Endothelial cell (in vitro differentiated cells): ENCODE results near the gene KCNQ2. TPM values are rescaled to one million over a fixed set of nuclear protein-coding genes. Genes with fewer than 3 reads are reported as not detected.
A peak's percentile ranks its signal among the peaks of the same experiment; 100 is the strongest.

ENCODE experiments used
- DNase-seq: peaks from one replicate; pipeline ENCODE4 v3.0.0; 2021; ENCODE audit warnings: low spot score
- H3K27ac Mint-ChIP-seq: one replicate; pipeline ENCODE4 v1.8.0; 2021; ENCODE audit warnings: mixed read lengths, inconsistent platforms; ENCODE audit not compliant: unreplicated experiment
- H3K27me3 Mint-ChIP-seq: one replicate; pipeline ENCODE4 v1.8.0; 2021; ENCODE audit warnings: mild to moderate bottlenecking, moderate library complexity, mixed read lengths, inconsistent platforms; ENCODE audit not compliant: unreplicated experiment
- H3K36me3 Mint-ChIP-seq: one replicate; pipeline ENCODE4 v1.8.0; 2021; ENCODE audit warnings: mild to moderate bottlenecking, low read depth, mixed read lengths, inconsistent platforms; ENCODE audit not compliant: unreplicated experiment
- H3K4me1 Mint-ChIP-seq: one replicate; pipeline ENCODE4 v1.8.0; 2021; ENCODE audit warnings: mild to moderate bottlenecking, mixed read lengths, inconsistent platforms; ENCODE audit not compliant: unreplicated experiment
- H3K4me3 Mint-ChIP-seq: one replicate; pipeline ENCODE4 v1.8.0; 2021; ENCODE audit warnings: mild to moderate bottlenecking, mixed read lengths, inconsistent platforms; ENCODE audit not compliant: unreplicated experiment
- H3K9me3 Mint-ChIP-seq: one replicate; pipeline ENCODE4 v1.8.0; 2021; ENCODE audit warnings: mixed read lengths, inconsistent platforms; ENCODE audit not compliant: unreplicated experiment
- total RNA-seq: library from RNA; stranded (reverse); fragmentation: NEBNext Ultra II Directional; extraction: Animal tissue kit (Norgen Biotek cat#: 25700); gene quantifications from one replicate; pipeline ENCODE4 v1.2.1, GENCODE V29; 2021; ENCODE audit not compliant: unreplicated experiment
- TF ChIP-seq, protein P1 (sequence below): fragments of 200-600 bp; sonication (generic); IDR thresholded peaks from one replicate; pipeline ENCODE4 v1.5.0; 2021; ENCODE audit warnings: antibody characterized with exemption; ENCODE audit not compliant: unreplicated experiment

The KCNQ2 gene
- total RNA-seq, 1 donor from 2014 or later = 3.2 TPM

DNA sequence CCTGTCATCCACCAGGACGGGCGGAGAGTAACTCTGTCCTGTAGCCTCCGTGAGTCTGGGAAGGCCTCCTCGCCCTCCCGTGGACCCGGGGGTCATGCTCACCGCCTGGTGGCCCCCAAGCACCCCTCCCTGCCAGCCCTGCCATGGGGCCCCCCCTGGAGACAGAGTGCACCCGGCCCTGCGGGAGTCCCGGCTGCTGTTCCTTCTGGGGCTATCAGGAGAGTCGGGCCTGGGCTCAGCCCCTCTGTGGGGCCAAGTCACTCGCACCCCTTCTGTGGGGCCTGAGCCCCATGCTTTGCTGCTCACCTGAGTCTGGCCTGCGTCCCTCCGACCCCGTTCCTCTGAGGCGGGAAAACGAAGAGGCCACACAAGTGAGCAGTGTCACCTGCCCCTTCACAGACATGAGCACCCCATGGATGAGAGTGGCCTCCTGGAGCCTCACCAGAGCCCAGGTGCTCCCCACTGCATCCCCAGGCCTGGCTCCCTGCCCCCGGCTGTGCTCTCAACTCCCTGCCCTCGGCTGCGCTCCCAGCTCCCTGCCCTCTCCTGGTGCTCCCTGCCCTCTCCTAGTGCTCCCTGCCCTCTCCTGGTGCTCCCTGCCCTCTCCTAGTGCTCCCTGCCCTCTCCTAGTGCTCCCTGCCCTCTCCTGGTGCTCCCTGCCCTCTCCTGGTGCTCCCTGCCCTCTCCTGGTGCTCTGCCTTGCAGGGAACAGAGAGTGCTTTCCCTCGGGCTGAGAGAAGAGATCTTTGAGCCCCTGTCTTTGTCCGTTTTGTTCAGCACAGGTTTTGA, 106.7 kb downstream of the KCNQ2 start:
- Mint-ChIP-seq H3K4me1 (no peaks in the 10 kb centered on the region), H3K27ac (no peak overlapping the region), H3K9me3 (no peaks in the 10 kb centered on the region), H3K36me3 (no peaks in the 10 kb centered on the region), H3K27me3 (peaks cover 10% of the 10 kb centered on the region), H3K4me3 (no peak overlapping the region)
- DNase-seq = no peak
- TF ChIP-seq, protein P1, sequence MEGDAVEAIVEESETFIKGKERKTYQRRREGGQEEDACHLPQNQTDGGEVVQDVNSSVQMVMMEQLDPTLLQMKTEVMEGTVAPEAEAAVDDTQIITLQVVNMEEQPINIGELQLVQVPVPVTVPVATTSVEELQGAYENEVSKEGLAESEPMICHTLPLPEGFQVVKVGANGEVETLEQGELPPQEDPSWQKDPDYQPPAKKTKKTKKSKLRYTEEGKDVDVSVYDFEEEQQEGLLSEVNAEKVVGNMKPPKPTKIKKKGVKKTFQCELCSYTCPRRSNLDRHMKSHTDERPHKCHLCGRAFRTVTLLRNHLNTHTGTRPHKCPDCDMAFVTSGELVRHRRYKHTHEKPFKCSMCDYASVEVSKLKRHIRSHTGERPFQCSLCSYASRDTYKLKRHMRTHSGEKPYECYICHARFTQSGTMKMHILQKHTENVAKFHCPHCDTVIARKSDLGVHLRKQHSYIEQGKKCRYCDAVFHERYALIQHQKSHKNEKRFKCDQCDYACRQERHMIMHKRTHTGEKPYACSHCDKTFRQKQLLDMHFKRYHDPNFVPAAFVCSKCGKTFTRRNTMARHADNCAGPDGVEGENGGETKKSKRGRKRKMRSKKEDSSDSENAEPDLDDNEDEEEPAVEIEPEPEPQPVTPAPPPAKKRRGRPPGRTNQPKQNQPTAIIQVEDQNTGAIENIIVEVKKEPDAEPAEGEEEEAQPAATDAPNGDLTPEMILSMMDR = no peak

DNA sequence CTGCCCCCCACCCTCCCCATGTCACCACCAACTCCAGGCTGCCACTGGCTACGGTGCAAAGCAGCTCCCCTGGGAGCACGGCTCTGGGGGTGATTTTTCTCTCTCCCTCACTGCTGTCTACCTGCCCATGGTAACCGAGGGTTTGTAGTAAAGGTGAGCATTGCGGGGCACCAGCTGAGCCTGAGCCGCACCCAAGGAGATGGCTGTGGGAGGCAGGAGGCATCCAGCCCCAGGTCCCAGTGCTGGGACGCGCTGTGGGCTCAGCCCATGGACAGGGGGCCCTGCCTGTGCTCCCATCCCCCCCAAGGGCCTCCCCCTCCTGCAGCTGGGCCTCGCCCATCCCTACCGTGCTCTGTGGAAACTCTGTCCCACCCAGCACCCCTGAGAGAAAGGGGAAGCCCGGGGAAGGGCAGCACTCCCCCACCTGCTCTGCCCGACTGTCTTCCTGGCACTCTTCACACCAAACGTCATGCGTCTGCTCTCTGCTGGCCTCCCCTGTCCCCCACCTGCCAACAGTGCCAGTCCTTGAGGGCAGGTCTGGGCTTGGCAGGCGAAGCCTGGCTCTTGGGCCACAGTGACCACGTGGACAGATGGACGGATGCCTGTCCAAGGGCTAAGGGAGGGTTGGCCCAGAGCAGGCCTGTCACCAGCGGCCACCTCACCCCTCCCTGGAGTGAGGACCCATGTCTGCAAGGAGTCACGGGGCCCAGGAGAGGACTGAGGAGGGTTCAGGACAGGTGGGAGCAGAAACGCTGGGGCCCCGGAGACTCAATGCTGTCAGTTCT, 107.5 kb downstream of the KCNQ2 start:
- Mint-ChIP-seq H3K9me3 (no peaks in the 10 kb centered on the region), H3K36me3 (no peaks in the 10 kb centered on the region), H3K4me3 (no peak overlapping the region), H3K27me3 (peaks cover 10% of the 10 kb centered on the region), H3K27ac (no peak overlapping the region), H3K4me1 (no peaks in the 10 kb centered on the region)
- DNase-seq = no peak
- TF ChIP-seq, protein P1 = no peak

DNA sequence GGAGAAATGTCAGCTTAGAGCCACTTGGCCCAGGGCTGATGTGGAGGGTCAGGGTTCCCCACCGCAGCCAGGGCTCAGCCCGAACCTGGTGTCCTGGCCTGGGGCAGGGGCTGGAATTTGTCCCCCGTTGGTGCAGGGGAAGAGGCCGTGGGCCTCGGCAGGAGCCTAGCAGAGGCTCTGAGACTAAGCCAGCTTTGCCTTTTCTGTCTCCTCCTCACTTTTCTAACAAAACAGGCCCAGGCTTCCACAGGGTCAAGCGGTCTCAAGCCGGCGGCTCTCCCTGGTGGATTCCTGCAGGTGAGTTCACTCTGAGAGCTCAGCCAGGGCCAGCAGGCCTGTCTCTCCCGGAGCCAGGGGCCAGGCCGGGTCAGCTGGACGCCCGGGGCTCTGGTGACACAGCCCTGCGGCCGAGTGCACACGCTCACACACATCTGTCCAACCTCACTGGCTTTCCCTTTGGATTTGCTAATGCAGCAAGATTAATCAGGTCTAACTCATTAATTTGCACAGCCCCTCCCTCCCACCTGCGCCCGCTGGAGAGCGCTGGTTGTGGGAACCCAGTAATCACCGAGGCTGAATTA, 108.4 kb downstream of the KCNQ2 start:
- DNase-seq = no peak
- Mint-ChIP-seq H3K27ac (no peak overlapping the region), H3K27me3 (peaks cover 10% of the 10 kb centered on the region), H3K36me3 (no peaks in the 10 kb centered on the region), H3K9me3 (no peaks in the 10 kb centered on the region), H3K4me1 (no peaks in the 10 kb centered on the region), H3K4me3 (no peak overlapping the region)
- TF ChIP-seq, protein P1 = no peak

DNA sequence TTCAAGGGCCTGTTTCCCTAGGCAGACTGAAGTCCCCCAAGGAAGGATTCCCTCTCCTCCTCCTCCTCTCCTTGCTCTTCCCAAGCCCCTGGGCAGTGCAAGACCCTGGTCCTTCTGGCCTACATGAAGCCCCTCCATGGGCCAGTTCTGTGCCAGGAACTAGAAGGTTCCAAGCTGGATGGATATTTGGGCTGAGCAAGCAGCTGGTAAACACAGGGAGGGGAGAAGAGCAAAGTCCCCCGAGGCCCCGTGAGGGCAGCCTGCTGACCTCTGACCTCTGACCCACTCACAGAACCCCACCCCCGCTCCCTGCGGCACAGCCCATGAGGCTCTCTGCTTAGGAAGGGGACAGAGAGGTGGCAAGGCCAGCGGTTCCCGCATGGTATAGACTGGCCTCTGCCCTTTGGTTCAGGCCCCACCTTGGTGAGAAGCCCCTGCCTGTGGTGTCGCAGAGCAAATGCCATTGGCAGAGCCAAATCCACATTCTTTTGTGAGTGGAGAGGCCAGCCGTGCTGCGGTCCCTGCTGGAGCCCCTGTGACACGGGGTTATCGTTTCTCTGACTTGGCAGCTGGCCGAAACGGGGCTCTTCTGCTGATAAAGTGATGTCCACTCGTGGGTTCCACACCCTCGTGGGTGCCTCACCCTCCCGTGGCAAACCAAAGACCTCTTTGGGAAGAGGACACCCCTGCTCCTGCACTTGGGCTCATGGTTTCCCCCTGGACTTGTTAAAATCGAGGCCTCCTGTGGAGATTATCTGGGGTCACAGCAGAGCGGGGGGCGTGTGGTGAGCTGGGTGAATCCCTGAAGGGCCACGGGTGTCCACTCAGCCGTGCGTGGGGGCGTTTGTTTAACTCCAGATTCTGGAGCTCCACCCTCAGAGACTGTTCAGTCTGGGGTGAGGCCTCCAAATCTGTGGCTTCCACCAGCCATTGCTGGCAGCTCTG, 109.2 kb downstream of the KCNQ2 start:
- H3K27ac Mint-ChIP-seq = peak overlapping the region; percentile 48
- TF ChIP-seq, protein P1 = no peak
- no peak overlapping the region for H3K4me3 Mint-ChIP-seq
- H3K36me3 Mint-ChIP-seq = no peaks in the 10 kb centered on the region
- DNase-seq = no peak
- no peaks in the 10 kb centered on the region for H3K9me3 Mint-ChIP-seq
- H3K27me3 Mint-ChIP-seq = peaks cover 10% of the 10 kb centered on the region
- H3K4me1 Mint-ChIP-seq = no peaks in the 10 kb centered on the region
